ENCODE results near the gene TRABD2B. TPM values are rescaled to one million over a fixed set of nuclear protein-coding genes. Genes with fewer than 3 reads are reported as not detected.

TRABD2B gene
- total RNA-seq, 1 donor from 2014 or later = 6.2 TPM

DNA sequence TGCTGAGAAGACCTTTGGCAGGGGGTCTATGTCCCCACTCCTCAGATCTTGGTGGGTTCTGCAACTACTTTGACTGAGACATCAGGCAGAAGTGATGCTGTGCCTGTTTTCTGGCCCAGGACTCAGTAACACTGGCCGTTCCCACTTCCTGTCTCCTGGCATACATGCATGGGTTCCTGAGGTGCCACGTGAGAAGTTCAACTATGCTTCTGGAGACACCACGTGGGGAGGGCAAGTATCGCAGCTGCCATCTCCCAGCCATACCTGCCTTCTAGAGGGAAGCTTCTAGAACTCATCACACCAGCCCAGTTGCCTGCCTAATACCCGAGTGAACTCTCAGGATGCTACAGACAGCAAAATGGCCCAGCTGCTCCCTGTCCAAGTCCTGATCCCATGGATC is 65.8 kb downstream of the TRABD2B start:
- Mint-ChIP-seq H3K4me1 (peaks cover 42% of the 10 kb centered on the region), H3K27me3 (ENCODE audit: low read depth) (peaks cover 42% of the 10 kb centered on the region), H3K4me3 (no peak overlapping the region), H3K9me3 (no peaks in the 10 kb centered on the region), H3K36me3 (no peaks in the 10 kb centered on the region), H3K27ac (no peak overlapping the region)
- DNase-seq (ENCODE audit: low spot score in 2 of 2, unreplicated experiment in 2 of 2) = no peak
- TF ChIP-seq, protein P1, sequence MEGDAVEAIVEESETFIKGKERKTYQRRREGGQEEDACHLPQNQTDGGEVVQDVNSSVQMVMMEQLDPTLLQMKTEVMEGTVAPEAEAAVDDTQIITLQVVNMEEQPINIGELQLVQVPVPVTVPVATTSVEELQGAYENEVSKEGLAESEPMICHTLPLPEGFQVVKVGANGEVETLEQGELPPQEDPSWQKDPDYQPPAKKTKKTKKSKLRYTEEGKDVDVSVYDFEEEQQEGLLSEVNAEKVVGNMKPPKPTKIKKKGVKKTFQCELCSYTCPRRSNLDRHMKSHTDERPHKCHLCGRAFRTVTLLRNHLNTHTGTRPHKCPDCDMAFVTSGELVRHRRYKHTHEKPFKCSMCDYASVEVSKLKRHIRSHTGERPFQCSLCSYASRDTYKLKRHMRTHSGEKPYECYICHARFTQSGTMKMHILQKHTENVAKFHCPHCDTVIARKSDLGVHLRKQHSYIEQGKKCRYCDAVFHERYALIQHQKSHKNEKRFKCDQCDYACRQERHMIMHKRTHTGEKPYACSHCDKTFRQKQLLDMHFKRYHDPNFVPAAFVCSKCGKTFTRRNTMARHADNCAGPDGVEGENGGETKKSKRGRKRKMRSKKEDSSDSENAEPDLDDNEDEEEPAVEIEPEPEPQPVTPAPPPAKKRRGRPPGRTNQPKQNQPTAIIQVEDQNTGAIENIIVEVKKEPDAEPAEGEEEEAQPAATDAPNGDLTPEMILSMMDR (IDR thresholded peaks at IDR 0.05; ENCODE audit: unreplicated experiment) = no peak

DNA sequence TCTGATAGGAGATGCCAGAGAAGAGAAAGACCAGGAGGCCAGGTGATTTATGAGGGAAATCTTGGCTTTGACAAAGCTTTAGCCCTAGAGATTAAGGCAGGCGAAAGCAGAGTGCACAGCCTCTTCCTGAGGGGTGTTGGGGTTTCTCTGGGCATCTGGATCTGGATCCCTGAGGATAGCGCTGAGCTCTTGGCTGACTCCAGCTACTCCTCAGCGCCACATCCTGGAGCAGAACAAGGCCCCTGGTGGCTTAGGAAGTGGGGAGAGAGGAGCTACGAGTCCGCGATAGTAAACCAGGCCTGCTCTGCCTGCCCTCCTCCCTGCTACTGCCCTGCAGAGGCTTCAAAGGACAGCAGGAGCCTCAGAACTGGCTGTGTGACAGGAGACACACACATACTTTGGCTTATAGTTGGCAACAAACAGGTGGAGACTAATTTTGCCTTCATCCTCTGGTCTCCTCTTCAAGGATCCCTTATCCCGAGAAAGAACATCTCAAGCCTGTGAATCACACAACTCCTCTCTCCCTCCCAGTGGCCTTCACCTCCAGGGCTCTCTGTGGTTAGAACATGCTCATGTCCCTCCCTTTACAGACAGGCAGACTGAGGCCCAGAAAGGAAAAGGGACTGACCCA is 66.9 kb downstream of the TRABD2B start:
- Mint-ChIP-seq H3K36me3 (no peaks in the 10 kb centered on the region), H3K27ac (no peak overlapping the region), H3K27me3 (ENCODE audit: low read depth) (peaks cover 50% of the 10 kb centered on the region), H3K9me3 (no peaks in the 10 kb centered on the region), H3K4me1 (peaks cover 41% of the 10 kb centered on the region), H3K4me3 (no peak overlapping the region)
- no peak for DNase-seq (ENCODE audit: low spot score in 2 of 2, unreplicated experiment in 2 of 2)
- TF ChIP-seq, protein P1 (IDR thresholded peaks at IDR 0.05; ENCODE audit: unreplicated experiment) = no peak

GRCh38 chr1:47927165-47927564 is 70.0 kb downstream of the TRABD2B start:
- Mint-ChIP-seq H3K4me3 (no peak overlapping the region), H3K9me3 (no peaks in the 10 kb centered on the region), H3K27me3 (ENCODE audit: low read depth) (peaks cover 57% of the 10 kb centered on the region), H3K36me3 (no peaks in the 10 kb centered on the region), H3K27ac (no peak overlapping the region), H3K4me1 (peaks cover 16% of the 10 kb centered on the region)
- TF ChIP-seq, protein P1 (IDR thresholded peaks at IDR 0.05; ENCODE audit: unreplicated experiment) = no peak
- no peak for DNase-seq (ENCODE audit: low spot score in 2 of 2, unreplicated experiment in 2 of 2)

DNA sequence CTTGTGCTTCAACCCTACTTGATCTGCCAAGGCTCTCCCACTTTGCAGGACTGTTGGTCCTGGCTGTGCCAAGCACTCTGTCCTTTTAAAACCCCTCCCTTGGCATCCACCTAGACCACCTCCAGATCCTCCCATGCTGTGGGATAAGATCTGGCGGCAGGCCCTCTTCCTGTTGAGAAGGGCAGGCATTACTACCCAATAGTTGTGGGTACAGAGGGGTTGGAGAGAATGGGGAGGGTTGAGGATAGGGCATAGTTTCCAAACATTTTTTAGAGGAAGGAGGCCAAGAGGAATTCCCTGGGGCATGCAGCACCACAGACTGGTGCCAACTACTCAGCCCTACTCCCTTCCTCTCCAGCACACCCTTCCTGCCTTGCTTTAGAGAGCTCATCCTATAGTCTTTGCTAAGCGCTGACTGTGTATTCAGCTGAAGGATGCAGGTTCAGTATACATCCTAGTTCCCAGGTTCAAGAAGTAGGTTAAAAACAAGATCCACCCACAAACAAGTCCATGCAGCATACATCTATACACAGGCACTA is 70.7 kb downstream of the TRABD2B start:
- Mint-ChIP-seq H3K9me3 (no peaks in the 10 kb centered on the region), H3K36me3 (no peaks in the 10 kb centered on the region), H3K27ac (no peak overlapping the region), H3K4me3 (no peak overlapping the region), H3K4me1 (peaks cover 11% of the 10 kb centered on the region), H3K27me3 (ENCODE audit: low read depth) (peaks cover 52% of the 10 kb centered on the region)
- DNase-seq (ENCODE audit: low spot score in 2 of 2, unreplicated experiment in 2 of 2) = no peak
- TF ChIP-seq, protein P1 (IDR thresholded peaks at IDR 0.05; ENCODE audit: unreplicated experiment) = no peak

GRCh38 chr1:47924270-47925048 is 72.7 kb downstream of the TRABD2B start:
- TF ChIP-seq, protein P1 (IDR thresholded peaks at IDR 0.05; ENCODE audit: unreplicated experiment) = no peak

More at GRCh38 chr1:47924270-47925048, 72.7 kb downstream of the TRABD2B start:
- no peaks in the 10 kb centered on the region for H3K9me3 Mint-ChIP-seq
- H3K27me3 Mint-ChIP-seq (ENCODE audit: low read depth) = peaks cover 49% of the 10 kb centered on the region
- no peaks in the 10 kb centered on the region for H3K36me3 Mint-ChIP-seq
- no peak overlapping the region for H3K27ac Mint-ChIP-seq
- peaks cover 3% of the 10 kb centered on the region for H3K4me1 Mint-ChIP-seq
- DNase-seq (ENCODE audit: low spot score in 2 of 2, unreplicated experiment in 2 of 2) = no peak
- H3K4me3 Mint-ChIP-seq = no peak overlapping the region

Measured in mesothelial cell of epicardium (in vitro differentiated cells).